CD14-positive monocyte (primary cell): Measurements from ENCODE around the gene SLC25A29. TPM values are rescaled to one million over a fixed set of nuclear protein-coding genes. Genes with fewer than 3 reads are reported as not detected.
A peak's percentile ranks its signal among the peaks of the same experiment; 100 is the strongest.
"Not testable (repeated sequence)": the region's sequence is repeated elsewhere in the genome, so short reads cannot be mapped to it uniquely, and the experiment has no call there.

ENCODE experiments used
- DNase-seq, 3 donors: peaks; one replicate each; pipeline ENCODE4 v3.0.0-alpha.2; 2011 to 2022
- H2AFZ ChIP-seq: 2 replicates; pipeline ENCODE4 v1.6.0; 2012; ENCODE audit warnings: mild to moderate bottlenecking, low read depth, low read length, inconsistent platforms; ENCODE audit not compliant: insufficient read depth, poor library complexity, severe bottlenecking
- H3K27ac ChIP-seq, 2 donors: 1 replicate in 1 of 2; 2 replicates in 1 of 2; pipeline ENCODE4 v1.5.1; 2012 to 2013; ENCODE audit warnings: low read length in 2 of 2, control low read depth in 1 of 2, inconsistent platforms in 1 of 2, low read depth in 1 of 2, mild to moderate bottlenecking in 1 of 2
- H3K27me3 ChIP-seq, 2 donors: one replicate each; pipeline versions ENCODE4 v1.6.0 to v1.6.1; 2011 to 2013; ENCODE audit warnings: low read length in 2 of 2; ENCODE audit not compliant: control insufficient read depth in 2 of 2, insufficient read depth in 2 of 2
- H3K36me3 ChIP-seq, 2 donors: replicated peaks in 1 of 2; 1 replicate in 1 of 2; 2 replicates in 1 of 2; pipeline versions ENCODE4 v1.5.1 to v1.6.1; 2012 to 2013; ENCODE audit warnings: low read length in 2 of 2, control low read depth in 1 of 2, inconsistent platforms in 1 of 2, mild to moderate bottlenecking in 1 of 2; ENCODE audit not compliant: insufficient read depth in 2 of 2, control insufficient read depth in 1 of 2
- H3K4me1 ChIP-seq, 2 donors: 1 replicate in 1 of 2; 2 replicates in 1 of 2; pipeline versions ENCODE4 v1.5.1 to v1.6.1; 2012 to 2013; ENCODE audit warnings: low read length in 2 of 2, control low read depth in 1 of 2, inconsistent platforms in 1 of 2, mild to moderate bottlenecking in 1 of 2, moderate library complexity in 1 of 2; ENCODE audit not compliant: insufficient read depth in 2 of 2, control insufficient read depth in 1 of 2
- H3K4me2 ChIP-seq: replicated peaks from 2 replicates; pipeline ENCODE3; 2012; ENCODE audit warnings: low read length, moderate library complexity, mild to moderate bottlenecking; ENCODE audit not compliant: poor library complexity, severe bottlenecking; ENCODE audit errors: extremely low read depth
- H3K4me3 ChIP-seq, 3 experiments: fragments of 200-600 bp in 1 of 3; sonication (generic) in 1 of 3; replicated peaks in 1 of 3; 1 replicate in 2 of 3; 2 replicates in 1 of 3; pipeline ENCODE4 v1.5.1; 2011 to 2013; ENCODE audit warnings: low read length in 3 of 3, mild to moderate bottlenecking in 3 of 3, control low read depth in 2 of 3, low read depth in 2 of 3, inconsistent platforms in 1 of 3, moderate library complexity in 1 of 3
- H3K79me2 ChIP-seq: 2 replicates; pipeline ENCODE4 v1.6.0; 2012; ENCODE audit warnings: mild to moderate bottlenecking, control low read depth, inconsistent platforms, low read length, moderate library complexity; ENCODE audit not compliant: insufficient read depth
- H3K9ac ChIP-seq: 2 replicates; pipeline ENCODE4 v1.6.0; 2017; ENCODE audit warnings: low read length, mild to moderate bottlenecking; ENCODE audit not compliant: insufficient read depth, poor library complexity, severe bottlenecking
- H3K9me3 ChIP-seq, 2 donors: replicated peaks in 1 of 2; 1 replicate in 1 of 2; 2 replicates in 1 of 2; pipeline versions ENCODE4 v1.5.1 to v1.6.1; 2012 to 2013; ENCODE audit warnings: low read length in 2 of 2, control low read depth in 1 of 2; ENCODE audit not compliant: control insufficient read depth in 1 of 2, insufficient read depth in 1 of 2
- H4K20me1 ChIP-seq: 2 replicates; pipeline ENCODE4 v1.6.0; 2012; ENCODE audit warnings: mild to moderate bottlenecking, low read length, control low read depth, moderate library complexity; ENCODE audit not compliant: insufficient read depth
- H3K27ac Mint-ChIP-seq, 7 donors: one replicate each; pipeline ENCODE4 v1.8.0; 2020; ENCODE audit warnings: mild to moderate bottlenecking in 7 of 7, mixed read lengths in 7 of 7, moderate library complexity in 6 of 7, inconsistent platforms in 2 of 7
- H3K27me3 Mint-ChIP-seq, 3 donors: one replicate each; pipeline ENCODE4 v1.8.0; 2021 to 2022; ENCODE audit warnings: low read depth in 3 of 3, mild to moderate bottlenecking in 3 of 3, mixed read lengths in 3 of 3, moderate library complexity in 3 of 3, inconsistent platforms in 1 of 3
- H3K36me3 Mint-ChIP-seq, 2 donors: one replicate each; pipeline ENCODE4 v1.8.0; 2020; ENCODE audit warnings: mixed read lengths in 2 of 2, inconsistent platforms in 1 of 2, mild to moderate bottlenecking in 1 of 2
- H3K4me1 Mint-ChIP-seq: one replicate; pipeline ENCODE4 v1.8.0; 2020; ENCODE audit warnings: mild to moderate bottlenecking, mixed read lengths
- H3K4me3 Mint-ChIP-seq, 2 donors: one replicate each; pipeline ENCODE4 v1.8.0; 2020; ENCODE audit warnings: mild to moderate bottlenecking in 2 of 2, mixed read lengths in 2 of 2, moderate library complexity in 1 of 2
- H3K9me3 Mint-ChIP-seq, 7 donors: one replicate each; pipeline ENCODE4 v1.8.0; 2020 to 2022; ENCODE audit warnings: mixed read lengths in 7 of 7, mild to moderate bottlenecking in 6 of 7, moderate library complexity in 6 of 7, inconsistent platforms in 2 of 7
- CTCF ChIP-seq: fragments of 200-600 bp; IDR thresholded peaks from one replicate; pipeline ENCODE4 v1.8.0; 2022; ENCODE audit warnings: antibody characterized with exemption, mild to moderate bottlenecking
- WGBS: methylation state at CpG from one replicate; pipeline ENCODE4 v1.1.5; 2013; ENCODE audit warnings: missing lambda C conversion rate; ENCODE audit not compliant: insufficient coverage; 5-methylcytosine and 5-hydroxymethylcytosine counted together
- intact Hi-C, 2 donors: fragments of 100-400 bp; cut with micrococcal nuclease; formaldehyde crosslinking; loops; one replicate each; pipeline versions ENCODE4 v1.15.0 to v1.15.1; 2023
- polyA plus RNA-seq, 3 donors: library from polyadenylated mRNA; depleted of rRNA in 1 of 3; unstranded in 2 of 3; stranded (reverse) in 1 of 3; fragments of 300-500 nt in 2 of 3; fragments of >200 nt in 1 of 3; fragmentation: Illumina TruSeq in 2 of 3; gene quantifications; 1 replicate in 2 of 3; 2 replicates in 1 of 3; pipeline ENCODE4 v1.2.3, GENCODE V29; 2012 to 2021

SLC25A29 gene
- polyA plus RNA-seq, 3 donors: 16.9 to 114 (median 33.3) TPM

GRCh38 chr14:100283984-100284881 is 22.0 kb downstream of the SLC25A29 start:
- 87% methylated on average over 16 of the region's 26 CpGs for WGBS
- Mint-ChIP-seq H3K27ac (peak overlapping the region in 1 of 7 donors; percentile 11), H3K4me1 (peaks cover 9% of the 10 kb centered on the region), H3K27me3 (peaks cover 0 to 8% (median 6%) of the 10 kb centered on the region in 3 donors), H3K9me3 (peaks cover 0 to 2% (median 0%) of the 10 kb centered on the region in 7 donors), H3K4me3 (peak overlapping the region; percentile 69 to 71), H3K36me3 (peaks cover 11 to 38% of the 10 kb centered on the region in 2 donors)
- H3K27me3 ChIP-seq: no peaks in the 10 kb centered on the region
- peak overlapping the region in 1 of 3 experiments; percentile 83 for H3K4me3 ChIP-seq
- H4K20me1 ChIP-seq: peaks cover 62% of the 10 kb centered on the region
- intact Hi-C loops: loop anchor here in 1 of 2 donors (2.0 to 5.0 kb wide), 2 partner anchors 33 to 93 kb away; partner anchors contain the start of gene WDR25
- H3K9ac ChIP-seq: peak overlapping the region; percentile 94
- no peak for DNase-seq
- TF ChIP-seq CTCF: no peak
- H3K9me3 ChIP-seq: no peaks in the 10 kb centered on the region
- no peak overlapping the region for H3K27ac ChIP-seq
- peak overlapping the region; percentile 83 for H2AFZ ChIP-seq
- peak overlapping the region; percentile 87 for H3K4me2 ChIP-seq
- H3K4me1 ChIP-seq: peaks cover 13 to 20% of the 10 kb centered on the region in 2 donors
- peaks cover 7 to 40% of the 10 kb centered on the region in 2 donors for H3K36me3 ChIP-seq
- peaks cover 24% of the 10 kb centered on the region for H3K79me2 ChIP-seq

- H3K9me3 ChIP-seq, H2AFZ ChIP-seq, H3K4me3 ChIP-seq, H3K9me3 Mint-ChIP-seq, H3K4me2 ChIP-seq, H3K27me3 Mint-ChIP-seq, H3K27me3 ChIP-seq, H3K4me3 Mint-ChIP-seq, H3K27ac Mint-ChIP-seq, H3K9ac ChIP-seq, DNase-seq: not testable (repeated sequence)
- H3K36me3 ChIP-seq: peaks cover 7 to 37% of the 10 kb centered on the region in 2 donors
- intact Hi-C loops: loop anchor here in 1 of 2 donors (5.0 kb wide), 1 partner anchor 34 kb away; no protein-coding TSS in a partner anchor
- peaks cover 20 to 28% of the 10 kb centered on the region in 2 donors for H3K4me1 ChIP-seq
- peaks cover 70% of the 10 kb centered on the region for H4K20me1 ChIP-seq
- Mint-ChIP-seq H3K36me3 (peaks cover 6 to 34% of the 10 kb centered on the region in 2 donors), H3K4me1 (peaks cover 17% of the 10 kb centered on the region)
- peak overlapping the region in 1 of 2 donors; percentile 3 for H3K27ac ChIP-seq
- H3K79me2 ChIP-seq: peaks cover 32% of the 10 kb centered on the region
- WGBS: 94% methylated on average over 7 of the region's 9 CpGs
These were observed 22.8 kb downstream of the SLC25A29 start for GRCh38 chr14:100283436-100283835.
